Natural killer cell (primary cell): ENCODE data around the gene LITAFD. TPM values are rescaled to one million over a fixed set of nuclear protein-coding genes. Genes with fewer than 3 reads are reported as not detected.

ENCODE experiments used
- ATAC-seq, 3 donors: fragments of 150-1000 bp in 2 of 3; fragments of 200-7000 bp in 1 of 3; cut with Tn5 transposase; 1 replicate in 1 of 3; 2 replicates in 2 of 3; pipeline ENCODE4 v1.10.0; 2021; ENCODE audit warnings: mild to moderate bottlenecking in 2 of 3, moderate library complexity in 2 of 3
- DNase-seq, 2 donors: peaks; one replicate each; pipeline versions ENCODE4 v3.0.0 to v3.0.0-alpha.2; 2013 to 2021; ENCODE audit warnings: mixed read lengths in 1 of 2
- H3K27ac ChIP-seq: one replicate; pipeline ENCODE4 v1.5.1; 2013; ENCODE audit warnings: mild to moderate bottlenecking, low read length
- H3K27me3 ChIP-seq: one replicate; pipeline ENCODE4 v1.6.1; 2013; ENCODE audit warnings: low read length; ENCODE audit not compliant: control insufficient read depth, insufficient read depth
- H3K36me3 ChIP-seq: one replicate; pipeline ENCODE4 v1.6.1; 2013; ENCODE audit warnings: low read length; ENCODE audit not compliant: control insufficient read depth, insufficient read depth
- H3K4me1 ChIP-seq: one replicate; pipeline ENCODE4 v1.6.1; 2013; ENCODE audit warnings: low read length; ENCODE audit not compliant: control insufficient read depth, insufficient read depth
- H3K4me3 ChIP-seq: one replicate; pipeline ENCODE4 v1.5.1; 2013; ENCODE audit warnings: low read length
- H3K9me3 ChIP-seq: one replicate; pipeline ENCODE4 v1.6.1; 2013; ENCODE audit warnings: low read length; ENCODE audit not compliant: control insufficient read depth, insufficient read depth
- H3K27ac Mint-ChIP-seq, 2 donors: one replicate each; pipeline ENCODE4 v1.8.0; 2022; ENCODE audit warnings: mild to moderate bottlenecking in 2 of 2, mixed read lengths in 2 of 2, moderate library complexity in 1 of 2
- H3K27me3 Mint-ChIP-seq, 2 donors: one replicate each; pipeline ENCODE4 v1.8.0; 2022; ENCODE audit warnings: low read depth in 2 of 2, mixed read lengths in 2 of 2
- H3K36me3 Mint-ChIP-seq: one replicate; pipeline ENCODE4 v1.8.0; 2022; ENCODE audit warnings: mixed read lengths
- H3K4me1 Mint-ChIP-seq, 2 donors: one replicate each; pipeline ENCODE4 v1.8.0; 2022; ENCODE audit warnings: mixed read lengths in 2 of 2
- H3K4me3 Mint-ChIP-seq: one replicate; pipeline ENCODE4 v1.8.0; 2022; ENCODE audit warnings: mild to moderate bottlenecking, moderate library complexity, mixed read lengths
- H3K9me3 Mint-ChIP-seq, 2 donors: one replicate each; pipeline ENCODE4 v1.8.0; 2022; ENCODE audit warnings: mixed read lengths in 2 of 2
- WGBS: methylation state at CpG from one replicate; pipeline ENCODE4 v1.1.7; 2013; ENCODE audit warnings: missing lambda C conversion rate; ENCODE audit not compliant: insufficient coverage; 5-methylcytosine and 5-hydroxymethylcytosine counted together
- intact Hi-C: fragments of 100-400 bp; cut with micrococcal nuclease; formaldehyde crosslinking; loops from one replicate; pipeline ENCODE4 v1.14.2; 2022
- total RNA-seq, 4 donors: library from RNA; stranded (reverse); fragments of 120-200 nt in 1 of 4; gene quantifications; one replicate each; pipeline versions ENCODE4 v1.2.3 to v1.2.4, GENCODE V29; 2013 to 2022
- TF ChIP-seq, protein P1 (sequence below): fragments of 200-600 bp; IDR thresholded peaks from one replicate; pipeline ENCODE4 v1.8.0; 2022; ENCODE audit warnings: antibody characterized with exemption

LITAFD gene
- total RNA-seq, 3 donors from 2014 or later (not counting 1 experiment from before 2014, with no cell fraction given), result 0.21 to 1.1 (median 0.29) TPM

DNA sequence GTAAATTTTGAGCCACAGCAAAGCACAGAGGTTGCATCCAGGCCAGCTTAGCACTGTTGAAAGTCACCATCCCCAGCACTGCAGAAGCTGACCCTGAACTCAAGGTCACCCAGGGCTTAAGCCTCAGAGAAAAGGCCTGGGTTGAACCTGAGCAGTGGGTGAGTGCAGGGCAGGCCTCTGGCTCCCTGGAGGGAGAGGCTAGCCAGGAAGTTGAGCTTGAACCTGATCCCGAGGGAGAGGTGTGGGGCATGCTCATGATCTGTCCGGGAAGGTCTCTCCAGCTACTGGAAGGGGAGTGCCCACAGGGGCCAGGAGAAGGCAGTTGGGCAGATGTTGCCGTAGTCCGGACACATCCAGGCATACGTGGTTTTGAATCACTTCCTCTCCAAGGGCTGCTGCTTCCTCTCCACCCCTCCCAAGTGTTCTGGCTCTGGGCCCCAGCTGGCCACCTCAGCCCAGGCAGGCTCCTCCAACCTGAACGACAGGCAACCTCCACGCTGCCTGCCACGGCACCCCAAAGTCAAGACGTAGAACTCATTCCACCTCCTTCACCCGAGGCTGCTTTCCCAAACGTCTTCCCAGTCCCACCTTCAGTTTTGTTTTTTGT lies 31.8 kb upstream of the LITAFD start:
- Mint-ChIP-seq H3K27me3 (no peaks in the 10 kb centered on the region), H3K9me3 (no peaks in the 10 kb centered on the region), H3K36me3 (no peaks in the 10 kb centered on the region), H3K4me1 (peaks cover 18 to 30% of the 10 kb centered on the region in 2 donors), H3K4me3 (peak overlapping the region; percentile 38), H3K27ac (peak overlapping the region; percentile 76 to 83)
- H3K36me3 ChIP-seq, result peaks cover 31% of the 10 kb centered on the region
- no peak overlapping the region for H3K27ac ChIP-seq
- H3K9me3 ChIP-seq, result no peaks in the 10 kb centered on the region
- no peak for DNase-seq
- ATAC-seq, result peak in 2 of 3 donors; percentile 35 to 65
- intact Hi-C loops, result no loop called here
- 32% methylated on average over 9 of the region's 11 CpGs for WGBS
- H3K27me3 ChIP-seq, result no peaks in the 10 kb centered on the region
- H3K4me1 ChIP-seq, result peaks cover 6% of the 10 kb centered on the region
- TF ChIP-seq, protein P1, sequence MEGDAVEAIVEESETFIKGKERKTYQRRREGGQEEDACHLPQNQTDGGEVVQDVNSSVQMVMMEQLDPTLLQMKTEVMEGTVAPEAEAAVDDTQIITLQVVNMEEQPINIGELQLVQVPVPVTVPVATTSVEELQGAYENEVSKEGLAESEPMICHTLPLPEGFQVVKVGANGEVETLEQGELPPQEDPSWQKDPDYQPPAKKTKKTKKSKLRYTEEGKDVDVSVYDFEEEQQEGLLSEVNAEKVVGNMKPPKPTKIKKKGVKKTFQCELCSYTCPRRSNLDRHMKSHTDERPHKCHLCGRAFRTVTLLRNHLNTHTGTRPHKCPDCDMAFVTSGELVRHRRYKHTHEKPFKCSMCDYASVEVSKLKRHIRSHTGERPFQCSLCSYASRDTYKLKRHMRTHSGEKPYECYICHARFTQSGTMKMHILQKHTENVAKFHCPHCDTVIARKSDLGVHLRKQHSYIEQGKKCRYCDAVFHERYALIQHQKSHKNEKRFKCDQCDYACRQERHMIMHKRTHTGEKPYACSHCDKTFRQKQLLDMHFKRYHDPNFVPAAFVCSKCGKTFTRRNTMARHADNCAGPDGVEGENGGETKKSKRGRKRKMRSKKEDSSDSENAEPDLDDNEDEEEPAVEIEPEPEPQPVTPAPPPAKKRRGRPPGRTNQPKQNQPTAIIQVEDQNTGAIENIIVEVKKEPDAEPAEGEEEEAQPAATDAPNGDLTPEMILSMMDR, result no peak
- no peak overlapping the region for H3K4me3 ChIP-seq

DNA sequence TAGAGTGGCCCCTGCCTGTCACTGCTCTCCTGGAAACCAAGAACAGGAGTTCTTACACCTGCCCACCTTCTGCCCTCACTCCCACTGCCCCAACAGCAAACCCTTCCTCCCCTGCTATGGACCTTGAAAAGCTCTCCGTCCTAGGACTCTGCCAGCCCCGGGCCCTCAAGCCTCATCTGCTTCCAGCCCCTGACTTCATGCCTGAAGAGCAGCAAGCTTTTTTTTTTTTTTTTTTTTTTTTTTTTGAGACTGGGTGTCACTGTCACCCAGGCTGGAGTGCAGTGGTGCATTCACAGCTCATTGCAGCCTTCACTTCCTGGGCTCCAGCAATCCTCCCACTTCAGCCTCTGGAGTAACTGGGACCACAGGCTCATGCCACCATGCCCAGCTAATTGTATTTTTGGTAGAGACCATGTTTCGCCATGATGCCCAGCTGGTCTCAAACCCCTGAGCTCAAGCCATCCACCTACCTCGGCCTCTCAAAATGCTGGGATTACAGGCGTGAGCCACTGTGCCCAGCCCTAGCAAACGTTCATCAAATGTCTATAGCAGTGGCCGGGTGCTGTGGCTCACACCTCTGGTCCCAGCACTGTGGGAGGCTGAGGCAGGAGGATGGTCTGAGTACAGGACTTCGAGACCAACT lies 30.3 kb upstream of the LITAFD start:
- TF ChIP-seq, protein P1, result no peak
- Histone ChIP-seq H3K9me3 (no peaks in the 10 kb centered on the region), H3K4me1 (peaks cover 6% of the 10 kb centered on the region), H3K27me3 (no peaks in the 10 kb centered on the region), H3K36me3 (peaks cover 40% of the 10 kb centered on the region), H3K27ac (no peak overlapping the region), H3K4me3 (no peak overlapping the region)
- no peak for DNase-seq
- H3K36me3 Mint-ChIP-seq, result no peaks in the 10 kb centered on the region
- H3K4me1 Mint-ChIP-seq, result peaks cover 18 to 30% of the 10 kb centered on the region in 2 donors
- H3K27ac Mint-ChIP-seq, result peak overlapping the region; percentile 76 to 83
- H3K27me3 Mint-ChIP-seq, result no peaks in the 10 kb centered on the region
- no peak overlapping the region for H3K4me3 Mint-ChIP-seq
- no peak for ATAC-seq
- intact Hi-C loops, result no loop called here
- no peaks in the 10 kb centered on the region for H3K9me3 Mint-ChIP-seq
- 92% methylated on average over 8 of the region's 8 CpGs for WGBS

DNA sequence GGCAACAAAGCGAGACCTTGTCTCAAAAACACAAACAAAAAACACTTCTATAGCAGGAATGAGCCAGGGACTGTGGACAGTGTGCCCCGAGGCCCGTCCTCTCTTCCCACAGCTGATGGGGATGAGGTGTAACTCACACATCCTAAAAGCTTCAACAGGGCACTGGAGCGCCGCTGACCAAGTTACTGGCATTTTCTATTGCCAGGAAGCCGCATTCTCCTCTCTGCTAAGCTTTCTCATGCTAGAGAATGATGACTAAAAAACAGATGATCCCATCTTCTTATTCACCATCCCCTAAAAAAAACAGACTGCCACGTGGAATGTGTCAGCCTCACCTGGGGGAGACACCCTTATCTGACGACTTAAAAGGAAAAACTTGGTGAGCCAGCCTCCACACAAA lies 29.6 kb upstream of the LITAFD start:
- DNase-seq, result no peak
- H3K36me3 ChIP-seq, result peaks cover 40% of the 10 kb centered on the region

More for the DNA sequence above, 29.6 kb upstream of the LITAFD start:
- ATAC-seq, result no peak
- no peaks in the 10 kb centered on the region for H3K36me3 Mint-ChIP-seq
- peak overlapping the region in 1 of 2 donors; percentile 53 for H3K27ac Mint-ChIP-seq
- H3K4me3 Mint-ChIP-seq, result no peak overlapping the region
- peaks cover 18 to 30% of the 10 kb centered on the region in 2 donors for H3K4me1 Mint-ChIP-seq
- no peaks in the 10 kb centered on the region for H3K27me3 Mint-ChIP-seq
- intact Hi-C loops, result no loop called here
- WGBS, result 95% methylated on average over 8 of the region's 8 CpGs
- Histone ChIP-seq H3K27ac (no peak overlapping the region), H3K27me3 (no peaks in the 10 kb centered on the region), H3K4me1 (peaks cover 6% of the 10 kb centered on the region), H3K9me3 (no peaks in the 10 kb centered on the region), H3K4me3 (no peak overlapping the region)
- H3K9me3 Mint-ChIP-seq, result no peaks in the 10 kb centered on the region
- TF ChIP-seq, protein P1, result no peak
